ENCODE data around the gene UBAC1. TPM values are rescaled to one million over a fixed set of nuclear protein-coding genes. Genes with fewer than 3 reads are reported as not detected.

The UBAC1 gene
- polyA plus RNA-seq, 1 donor (not counting 4 experiments of a cell fraction or from before 2014, with no cell fraction given), result 50.7 TPM

GRCh38 chr9:135884328-135885035 lies 76.7 kb downstream of the UBAC1 start:
- TF ChIP-seq EZH2 (IDR thresholded peaks at IDR 0.05; ENCODE audit: low read length) (no peak), CTCF (optimal IDR thresholded peaks at IDR 0.05 in 1 of 3, IDR thresholded peaks at IDR 0.05 in 1 of 3, conservative IDR thresholded peaks at IDR 0.05 in 1 of 3; ENCODE audit: extremely low read depth in 1 of 3, insufficient read depth in 2 of 3, low read length in 3 of 3) (no peak)
- FAIRE-seq (no peak), DNase-seq (ENCODE audit: low read depth, low spot score) (no peak)
- Histone ChIP-seq H3K4me3 (ENCODE audit: control insufficient read depth in 2 of 3, extremely low read depth in 1 of 3, insufficient read depth in 2 of 3, low read depth in 1 of 3, low read length in 3 of 3) (no peak overlapping the region), H3K4me1 (ENCODE audit: control insufficient read depth, extremely low read depth, insufficient read depth, low read length) (peaks cover 31% of the 10 kb centered on the region), H4K20me1 (ENCODE audit: control insufficient read depth, extremely low read depth, insufficient read depth, low read length) (peaks cover 12% of the 10 kb centered on the region), H3K27ac (ENCODE audit: control insufficient read depth, insufficient read depth, low read length) (no peak overlapping the region), H3K9me1 (ENCODE audit: control insufficient read depth, extremely low read depth, insufficient read depth, low read length) (peaks cover 4% of the 10 kb centered on the region), H3K9me3 (ENCODE audit: control insufficient read depth, low read depth, low read length) (no peaks in the 10 kb centered on the region), H2AFZ (ENCODE audit: control insufficient read depth, low read length) (no peak overlapping the region), H3K36me3 (ENCODE audit: control insufficient read depth in 2 of 2, extremely low read depth in 1 of 2, insufficient read depth in 2 of 2, low read length in 2 of 2) (peaks cover 0 to 6% of the 10 kb centered on the region in 2 experiments), H3K4me2 (ENCODE audit: control insufficient read depth, extremely low read depth, insufficient read depth, low read depth, low read length) (no peak overlapping the region), H3K9ac (ENCODE audit: control insufficient read depth, extremely low read depth, insufficient read depth, low read length) (no peak overlapping the region), H3K79me2 (ENCODE audit: control insufficient read depth, insufficient read depth, low read length) (peaks cover 76% of the 10 kb centered on the region), H3K27me3 (ENCODE audit: control insufficient read depth, extremely low read depth, insufficient read depth, low read length) (no peaks in the 10 kb centered on the region)
- dilution Hi-C loops (cut with MboI; ENCODE audit: extremely low pct_ligation_motif_present, low sequenced_read_pairs), result no loop called here

- FAIRE-seq (no peak), DNase-seq (ENCODE audit: low read depth, low spot score) (no peak)
- H3K27ac ChIP-seq (ENCODE audit: control insufficient read depth, insufficient read depth, low read length), result no peak overlapping the region
- no peak overlapping the region for H3K9ac ChIP-seq (ENCODE audit: control insufficient read depth, extremely low read depth, insufficient read depth, low read length)
- H3K4me1 ChIP-seq (ENCODE audit: control insufficient read depth, extremely low read depth, insufficient read depth, low read length), result peaks cover 22% of the 10 kb centered on the region
- H3K9me1 ChIP-seq (ENCODE audit: control insufficient read depth, extremely low read depth, insufficient read depth, low read length), result no peaks in the 10 kb centered on the region
- H4K20me1 ChIP-seq (ENCODE audit: control insufficient read depth, extremely low read depth, insufficient read depth, low read length), result peaks cover 7% of the 10 kb centered on the region
- H3K79me2 ChIP-seq (ENCODE audit: control insufficient read depth, insufficient read depth, low read length), result peaks cover 72% of the 10 kb centered on the region
- H2AFZ ChIP-seq (ENCODE audit: control insufficient read depth, low read length), result no peak overlapping the region
- H3K36me3 ChIP-seq (ENCODE audit: control insufficient read depth in 2 of 2, extremely low read depth in 1 of 2, insufficient read depth in 2 of 2, low read length in 2 of 2), result peaks cover 0 to 6% of the 10 kb centered on the region in 2 experiments
- no peaks in the 10 kb centered on the region for H3K27me3 ChIP-seq (ENCODE audit: control insufficient read depth, extremely low read depth, insufficient read depth, low read length)
- no peak overlapping the region for H3K4me2 ChIP-seq (ENCODE audit: control insufficient read depth, extremely low read depth, insufficient read depth, low read depth, low read length)
- H3K9me3 ChIP-seq (ENCODE audit: control insufficient read depth, low read depth, low read length), result no peaks in the 10 kb centered on the region
- dilution Hi-C loops (cut with MboI; ENCODE audit: extremely low pct_ligation_motif_present, low sequenced_read_pairs), result no loop called here
- H3K4me3 ChIP-seq (ENCODE audit: control insufficient read depth in 2 of 3, extremely low read depth in 1 of 3, insufficient read depth in 2 of 3, low read depth in 1 of 3, low read length in 3 of 3), result no peak overlapping the region
- TF ChIP-seq CTCF (optimal IDR thresholded peaks at IDR 0.05 in 1 of 3, IDR thresholded peaks at IDR 0.05 in 1 of 3, conservative IDR thresholded peaks at IDR 0.05 in 1 of 3; ENCODE audit: extremely low read depth in 1 of 3, insufficient read depth in 2 of 3, low read length in 3 of 3), result no peak
- no peak for TF ChIP-seq EZH2 (IDR thresholded peaks at IDR 0.05; ENCODE audit: low read length)
Observed at GRCh38 chr9:135883410-135884089, 77.6 kb downstream of the UBAC1 start.

Other genes with a start within 250 kb of the UBAC1 start
- 5.0 to 8.3 TPM (median 6.0 TPM) in 3 replicates for gene CAMSAP1, start 53.8 kb downstream of the UBAC1 start, polyA plus RNA-seq
- gene NACC2, start 133.9 kb upstream of the UBAC1 start, polyA plus RNA-seq, result 4.6 to 7.4 TPM (median 6.6 TPM) in 3 replicates
- 9.9 to 19.2 TPM (median 14.3 TPM) in 3 replicates for gene TMEM250, start 157.5 kb upstream of the UBAC1 start, polyA plus RNA-seq
- not detected in 3 replicates for gene LHX3, start 243.8 kb upstream of the UBAC1 start, polyA plus RNA-seq